Testis (tissue), 2 donors: ENCODE measurements around the gene TIGD3.

Experiments used
- POLR2A ChIP-seq: fragments of 450-650 bp; IDR thresholded peaks from one replicate; pipeline ENCODE4 v1.6.1; 2017; ENCODE audit warnings: antibody characterized with exemption, mild to moderate bottlenecking, moderate library complexity
- TF ChIP-seq, protein P1 (sequence below), 3 experiments: fragments of 450-650 bp in 2 of 3; fragments of 200-600 bp in 1 of 3; sonication (generic) in 1 of 3; IDR thresholded peaks; one replicate each; pipeline ENCODE4 v1.5.1; 2016 to 2019; ENCODE audit warnings: antibody characterized with exemption in 3 of 3, mild to moderate bottlenecking in 2 of 3, moderate library complexity in 1 of 3

GRCh38 chr11:65382804-65383368, 28.3 kb downstream of the TIGD3 start:
- TF ChIP-seq, protein P1, sequence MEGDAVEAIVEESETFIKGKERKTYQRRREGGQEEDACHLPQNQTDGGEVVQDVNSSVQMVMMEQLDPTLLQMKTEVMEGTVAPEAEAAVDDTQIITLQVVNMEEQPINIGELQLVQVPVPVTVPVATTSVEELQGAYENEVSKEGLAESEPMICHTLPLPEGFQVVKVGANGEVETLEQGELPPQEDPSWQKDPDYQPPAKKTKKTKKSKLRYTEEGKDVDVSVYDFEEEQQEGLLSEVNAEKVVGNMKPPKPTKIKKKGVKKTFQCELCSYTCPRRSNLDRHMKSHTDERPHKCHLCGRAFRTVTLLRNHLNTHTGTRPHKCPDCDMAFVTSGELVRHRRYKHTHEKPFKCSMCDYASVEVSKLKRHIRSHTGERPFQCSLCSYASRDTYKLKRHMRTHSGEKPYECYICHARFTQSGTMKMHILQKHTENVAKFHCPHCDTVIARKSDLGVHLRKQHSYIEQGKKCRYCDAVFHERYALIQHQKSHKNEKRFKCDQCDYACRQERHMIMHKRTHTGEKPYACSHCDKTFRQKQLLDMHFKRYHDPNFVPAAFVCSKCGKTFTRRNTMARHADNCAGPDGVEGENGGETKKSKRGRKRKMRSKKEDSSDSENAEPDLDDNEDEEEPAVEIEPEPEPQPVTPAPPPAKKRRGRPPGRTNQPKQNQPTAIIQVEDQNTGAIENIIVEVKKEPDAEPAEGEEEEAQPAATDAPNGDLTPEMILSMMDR (IDR thresholded peaks at IDR 0.05): no peak
- TF ChIP-seq POLR2A: no peak
